K562 (cell line): ENCODE results near the gene APLNR. TPM values are rescaled to one million over a fixed set of nuclear protein-coding genes. Genes with fewer than 3 reads are reported as not detected.

Experiments
- ASH1L ChIP-seq: fragments of 450-650 bp; IDR thresholded peaks from 2 replicates; pipeline ENCODE4 v1.6.1; 2018; ENCODE audit warnings: borderline replicate concordance, mild to moderate bottlenecking, low read depth; ENCODE audit not compliant: partially characterized antibody
- CEBPG ChIP-seq, 3 experiments: fragments of 200-800 bp in 1 of 3; sonication (Bioruptor generic) in 1 of 3; sonication (generic) in 1 of 3; formaldehyde crosslinking in 1 of 3; IDR thresholded peaks in 2 of 3; conservative IDR thresholded peaks in 1 of 3; 2 replicates each; pipeline versions ENCODE4 v1.6.1 to v1.8.0; 2016 to 2022; ENCODE audit warnings: missing compliant biosample characterization in 2 of 3, missing genetic modification characterization in 2 of 3, mild to moderate bottlenecking in 1 of 3, missing genetic modification reagents in 1 of 3
- CTBP1 ChIP-seq: fragments of 450-650 bp; IDR thresholded peaks from 2 replicates; pipeline ENCODE4 v1.6.1; 2016; ENCODE audit warnings: borderline replicate concordance
- ELF1 ChIP-seq: fragments of 200-800 bp; sonication (Bioruptor generic); IDR thresholded peaks from 2 replicates; pipeline ENCODE4 v1.6.1; 2016; ENCODE audit warnings: missing genetic modification characterization, missing compliant biosample characterization
- ETV1 ChIP-seq: fragments of 450-650 bp; conservative IDR thresholded peaks from 2 replicates; pipeline ENCODE4 v1.6.1; 2016; ENCODE audit warnings: missing genetic modification characterization, control low read depth, low read depth, missing compliant biosample characterization
- HIVEP1 ChIP-seq: fragments of 250-450 bp; sonication (Bioruptor Pico); IDR thresholded peaks from 2 replicates; pipeline ENCODE4 v1.4.0; 2020; ENCODE audit warnings: mild to moderate bottlenecking
- JUND ChIP-seq, 2 experiments: IDR thresholded peaks; 2 replicates in 1 of 2; 3 replicates in 1 of 2; pipeline ENCODE4 v1.6.1; 2011; ENCODE audit warnings: borderline replicate concordance in 2 of 2, low read depth in 2 of 2, low read length in 2 of 2, improper control_type of control experiment in 1 of 2, missing biosample characterization in 1 of 2, missing genetic modification characterization in 1 of 2, missing genetic modification reagents in 1 of 2
- KLF13 ChIP-seq: fragments of 450-650 bp; IDR thresholded peaks from 2 replicates; pipeline ENCODE4 v1.6.1; 2016; ENCODE audit warnings: missing genetic modification characterization, low read depth, mild to moderate bottlenecking, missing compliant biosample characterization, moderate library complexity, borderline replicate concordance
- MLLT1 ChIP-seq, 2 experiments: fragments of 450-650 bp; IDR thresholded peaks; 2 replicates each; pipeline ENCODE4 v1.6.1; 2016
- MTA1 ChIP-seq: fragments of 450-650 bp; IDR thresholded peaks from 2 replicates; pipeline ENCODE4 v1.6.1; 2017; ENCODE audit warnings: borderline replicate concordance
- NFIC ChIP-seq: fragments of 450-650 bp; IDR thresholded peaks from 2 replicates; pipeline ENCODE4 v1.6.1; 2017; ENCODE audit warnings: mild to moderate bottlenecking, inconsistent platforms
- NR4A1 ChIP-seq, 2 experiments: fragments of 250-450 bp in 1 of 2; fragments of 450-650 bp in 1 of 2; sonication (Bioruptor Pico) in 1 of 2; IDR thresholded peaks; 2 replicates each; pipeline versions ENCODE4 v1.4.0 to v1.6.1; 2016 to 2020; ENCODE audit warnings: mild to moderate bottlenecking in 2 of 2, missing compliant biosample characterization in 1 of 2, missing genetic modification characterization in 1 of 2, moderate library complexity in 1 of 2
- PYGO2 ChIP-seq: fragments of 450-650 bp; IDR thresholded peaks from 2 replicates; pipeline ENCODE4 v1.6.1; 2016; ENCODE audit warnings: mild to moderate bottlenecking, missing genetic modification characterization, moderate library complexity, missing compliant biosample characterization
- STAG1 ChIP-seq: sonication (generic); formaldehyde crosslinking; IDR thresholded peaks from 2 replicates; pipeline ENCODE4 v1.5.0; 2020; ENCODE audit warnings: missing genetic modification reagents, borderline replicate concordance
- TCF15 ChIP-seq: fragments of 250-450 bp; sonication (Bioruptor Pico); IDR thresholded peaks from 2 replicates; pipeline ENCODE4 v1.8.0; 2022; ENCODE audit warnings: moderate library complexity, mild to moderate bottlenecking, inconsistent platforms
- TCF7 ChIP-seq: sonication (generic); IDR thresholded peaks from 2 replicates; pipeline ENCODE4 v1.6.1; 2016; ENCODE audit warnings: antibody characterized with exemption, borderline replicate concordance
- TRIM28 ChIP-seq: fragments of 450-650 bp; IDR thresholded peaks from 2 replicates; pipeline ENCODE4 v1.6.1; 2017
- ZFP36 ChIP-seq: fragments of 150-350 bp; IDR thresholded peaks from 2 replicates; pipeline ENCODE4 v1.6.1; 2018; ENCODE audit warnings: low read length, low read depth; ENCODE audit not compliant: partially characterized antibody
- polyA plus RNA-seq, 8 experiments: library from polyadenylated mRNA; depleted of rRNA in 4 of 8; stranded (reverse) in 5 of 8; unstranded in 3 of 8; fragments of >200 nt; fragmentation: Nextera tagmentation in 2 of 8; fragmentation: Illumina TruSeq in 1 of 8; extraction: Ambion mirVana in 2 of 8; extraction: Trizol in 1 of 8; gene quantifications; 2 replicates each; pipeline versions ENCODE4 v1.2.1 to v1.2.3, GENCODE V29; 2011 to 2014; ENCODE audit warnings: inconsistent platforms in 1 of 8, missing spikeins in 1 of 8
- total RNA-seq, 7 experiments: library from RNA; depleted of rRNA in 6 of 7; stranded (reverse); fragments of >200 nt in 6 of 7; fragmentation: Illumina TruSeq in 2 of 7; extraction: Trizol in 2 of 7; gene quantifications; 2 replicates each; pipeline versions ENCODE4 v1.2.1 to v1.2.3, GENCODE V29; 2011 to 2021; ENCODE audit warnings: low replicate concordance in 1 of 7

Gene APLNR
- total and polyA plus RNA-seq, 9 of the 15 experiments (the other 6 are each of a cell fraction or from before 2014, with no cell fraction given): 0.15 to 2.0 (median 0.65) TPM

DNA sequence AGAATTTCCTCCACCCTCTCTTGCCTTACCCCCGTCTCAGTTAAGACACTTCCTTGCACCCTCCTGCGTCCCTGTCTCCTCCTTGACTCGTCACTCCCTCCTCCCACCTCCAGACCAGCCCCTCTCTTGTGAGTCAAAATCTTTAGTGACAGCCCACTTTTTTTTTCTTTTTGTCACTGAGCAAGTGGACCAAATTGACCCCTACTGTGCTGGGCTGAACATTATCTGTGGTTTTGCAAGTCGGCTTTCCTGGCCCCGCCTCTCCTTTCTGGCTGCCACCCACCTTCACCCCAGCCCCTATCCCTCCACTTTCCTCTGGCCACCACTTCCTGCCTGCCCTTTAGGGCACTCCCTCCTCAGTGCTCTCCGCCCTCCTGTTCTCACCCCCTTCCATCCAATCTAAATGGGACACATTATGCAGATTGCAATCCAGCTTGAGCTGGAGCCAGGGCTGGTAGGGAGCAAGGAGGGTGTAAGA, at the start of gene APLNR (continued):
- peak; percentile 58 for TF ChIP-seq ELF1 (tag)
- TF ChIP-seq HIVEP1 (CRISPR knock-in tag): no peak
- no peak for TF ChIP-seq STAG1 (CRISPR knock-in tag)
- TF ChIP-seq ETV1 (tag): peak; percentile 67
- no peak for TF ChIP-seq TCF15 (CRISPR knock-in tag)
- no peak for TF ChIP-seq TRIM28
- no peak for TF ChIP-seq KLF13 (tag)
- TF ChIP-seq MLLT1 (IDR thresholded peaks at IDR 0.05): peak in 1 of 2 experiments; percentile 48; a peak in 1 of 4 replicates
- peak; percentile 10 for TF ChIP-seq JUND (IDR thresholded peaks at IDR 0.05; ENCODE audit: borderline replicate concordance, low read depth, low read length)
- no peak; the same call in 2 of the 3 replicates for TF ChIP-seq JUND (tag; IDR thresholded peaks at IDR 0.05; ENCODE audit: borderline replicate concordance, low read depth, low read length)
- TF ChIP-seq MTA1: 0 out of 2 replicates have a peak, but pooled peaks have one; percentile 43
- TF ChIP-seq CTBP1: 0 out of 2 replicates have a peak, but pooled peaks have one; percentile 17
- no peak for TF ChIP-seq ZFP36
- TF ChIP-seq ASH1L: no peak
- TF ChIP-seq TCF7: no peak
- no peak for TF ChIP-seq CEBPG (CRISPR knock-in tag; IDR thresholded peaks at IDR 0.05)
- no peak for TF ChIP-seq CEBPG (tag; conservative IDR thresholded peaks at IDR 0.05 in 1 of 2, IDR thresholded peaks at IDR 0.05 in 1 of 2)
- no peak for TF ChIP-seq PYGO2 (tag)
- no peak for TF ChIP-seq NR4A1 (CRISPR knock-in tag; IDR thresholded peaks at IDR 0.05)
- TF ChIP-seq NR4A1 (tag; IDR thresholded peaks at IDR 0.05): no peak
- TF ChIP-seq NFIC: peak; percentile 23; the same call in 1 of the 2 replicates
